ENCODE results near the gene CORO6. TPM values are rescaled to one million over a fixed set of nuclear protein-coding genes. Genes with fewer than 3 reads are reported as not detected.

CORO6 gene
- total RNA-seq, 2 experiments from 2014 or later = 2.8 to 3.3 TPM

DNA sequence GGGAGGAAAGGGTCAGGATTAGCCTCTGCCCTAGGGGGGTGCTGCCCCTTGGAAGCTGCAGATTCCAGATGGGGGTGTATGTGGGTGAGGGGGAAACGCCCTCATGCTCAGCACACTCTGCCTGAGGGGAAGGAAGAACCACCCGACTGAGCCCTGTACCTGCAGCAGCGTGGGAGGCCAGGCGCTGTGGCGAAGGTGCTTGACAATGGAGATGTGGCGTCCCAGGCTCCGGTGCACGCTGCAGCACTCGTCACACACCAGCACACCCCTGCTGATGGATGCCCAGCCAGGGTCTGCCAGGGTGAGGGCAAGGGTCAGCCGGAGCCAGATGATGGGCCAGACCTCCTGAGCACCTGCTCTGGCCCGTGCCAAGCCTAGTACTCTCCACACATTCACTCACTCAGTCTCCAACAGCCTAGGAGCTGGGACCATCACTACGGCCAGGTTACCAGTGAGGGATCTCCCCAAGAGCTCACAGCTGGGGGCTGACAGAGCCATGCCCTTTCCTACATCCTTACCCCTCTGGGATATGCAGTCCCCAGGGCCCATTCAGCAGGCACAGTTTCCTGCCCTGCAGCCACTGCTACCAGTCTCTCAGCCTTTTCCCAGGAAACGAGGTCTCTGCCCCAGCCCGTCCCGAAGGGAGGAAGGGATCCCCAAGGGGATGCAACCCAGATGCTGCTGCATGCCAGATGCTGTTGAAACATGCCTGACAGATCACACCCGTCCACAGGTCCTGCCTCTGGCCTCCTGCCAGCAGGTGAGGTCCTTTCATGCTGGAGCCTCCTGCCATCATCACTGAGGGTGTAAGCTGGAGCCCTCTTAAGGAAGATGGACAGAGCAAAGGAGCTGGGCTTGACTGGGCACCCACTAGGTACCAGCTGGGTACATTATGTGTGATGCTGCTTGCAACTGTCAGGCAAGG, 39.1 kb downstream of the CORO6 start:
- ChIA-PET CTCF (interaction anchor here (0.5 to 7.8 kb wide), 4 partner anchors 9 to 224 kb away, joined by 3 to 48 read pairs (median 19); partner anchors contain the start of gene ANKRD13B), POLR2A (interaction anchor here (1.5 kb wide), 1 partner anchor 348 kb away, joined by 3 read pairs; no protein-coding TSS in a partner anchor)
- H3K4me1 Mint-ChIP-seq (ENCODE audit: low read depth) = peaks cover 59% of the 10 kb centered on the region
- DNase-seq (peak in 1 of 14 experiments; percentile 12), ATAC-seq (ENCODE audit: poor library complexity) (no peak)
- no peaks in the 10 kb centered on the region for H3K9me3 Mint-ChIP-seq
- TF ChIP-seq, protein P1, sequence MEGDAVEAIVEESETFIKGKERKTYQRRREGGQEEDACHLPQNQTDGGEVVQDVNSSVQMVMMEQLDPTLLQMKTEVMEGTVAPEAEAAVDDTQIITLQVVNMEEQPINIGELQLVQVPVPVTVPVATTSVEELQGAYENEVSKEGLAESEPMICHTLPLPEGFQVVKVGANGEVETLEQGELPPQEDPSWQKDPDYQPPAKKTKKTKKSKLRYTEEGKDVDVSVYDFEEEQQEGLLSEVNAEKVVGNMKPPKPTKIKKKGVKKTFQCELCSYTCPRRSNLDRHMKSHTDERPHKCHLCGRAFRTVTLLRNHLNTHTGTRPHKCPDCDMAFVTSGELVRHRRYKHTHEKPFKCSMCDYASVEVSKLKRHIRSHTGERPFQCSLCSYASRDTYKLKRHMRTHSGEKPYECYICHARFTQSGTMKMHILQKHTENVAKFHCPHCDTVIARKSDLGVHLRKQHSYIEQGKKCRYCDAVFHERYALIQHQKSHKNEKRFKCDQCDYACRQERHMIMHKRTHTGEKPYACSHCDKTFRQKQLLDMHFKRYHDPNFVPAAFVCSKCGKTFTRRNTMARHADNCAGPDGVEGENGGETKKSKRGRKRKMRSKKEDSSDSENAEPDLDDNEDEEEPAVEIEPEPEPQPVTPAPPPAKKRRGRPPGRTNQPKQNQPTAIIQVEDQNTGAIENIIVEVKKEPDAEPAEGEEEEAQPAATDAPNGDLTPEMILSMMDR (IDR thresholded peaks at IDR 0.05) = no peak
- Histone ChIP-seq H3K36me3 (ENCODE audit: insufficient read depth, low read length) (peaks cover 39% of the 10 kb centered on the region), H3K4me1 (ENCODE audit: insufficient read depth, low read length) (peaks cover 59% of the 10 kb centered on the region), H3K27ac (ENCODE audit: low read depth in 1 of 2, low read length in 2 of 2) (no peak overlapping the region), H3K27me3 (ENCODE audit: control insufficient read depth in 1 of 2, insufficient read depth in 2 of 2, low read length in 2 of 2) (no peaks in the 10 kb centered on the region), H3K4me3 (ENCODE audit: low read length) (no peak overlapping the region), H3K9me3 (ENCODE audit: control insufficient read depth in 1 of 2, insufficient read depth in 1 of 2, low read length in 2 of 2) (no peaks in the 10 kb centered on the region)
- H3K27me3 Mint-ChIP-seq = no peaks in the 10 kb centered on the region
- H3K4me3 Mint-ChIP-seq = peak overlapping the region; percentile 30
- H3K27ac Mint-ChIP-seq = peak overlapping the region; percentile 45
- intact Hi-C loops (cut with DNase I, micrococcal nuclease) = loop anchor here in 1 of 2 experiments (5.0 to 10.0 kb wide), 4 partner anchors 349 to 839 kb away; partner anchors contain the start of genes PHF12, SSH2 and TRAF4
- peaks cover 27% of the 10 kb centered on the region for H3K36me3 Mint-ChIP-seq (ENCODE audit: low read depth)

DNA sequence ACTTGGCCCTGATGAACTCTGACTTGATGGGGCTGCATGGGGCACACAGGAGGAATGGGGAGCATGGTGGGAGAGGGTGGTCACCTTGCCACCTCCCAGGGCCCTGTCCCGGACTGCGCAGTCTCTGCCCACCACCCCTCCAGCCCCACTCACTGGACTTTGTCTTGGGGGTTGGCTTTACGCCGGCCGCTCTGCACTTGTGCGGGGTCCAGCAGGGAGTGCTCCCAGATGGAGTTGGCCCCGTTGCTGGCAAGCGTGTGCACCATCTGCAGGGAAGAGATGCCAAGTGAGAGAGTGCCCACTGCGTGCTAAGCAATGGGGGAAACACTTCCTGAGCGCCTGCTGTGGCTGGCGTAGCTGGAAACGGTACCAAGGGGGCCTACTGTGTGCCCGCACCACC, 39.9 kb downstream of the CORO6 start:
- H3K36me3 ChIP-seq (ENCODE audit: insufficient read depth, low read length) = peaks cover 47% of the 10 kb centered on the region
- Mint-ChIP-seq H3K4me3 (no peak overlapping the region), H3K9me3 (no peaks in the 10 kb centered on the region), H3K27me3 (no peaks in the 10 kb centered on the region), H3K27ac (no peak overlapping the region), H3K36me3 (ENCODE audit: low read depth) (peaks cover 31% of the 10 kb centered on the region), H3K4me1 (ENCODE audit: low read depth) (peaks cover 53% of the 10 kb centered on the region)
- H3K4me3 ChIP-seq (ENCODE audit: low read length) = no peak overlapping the region
- TF ChIP-seq, protein P1 (IDR thresholded peaks at IDR 0.05) = no peak
- H3K27me3 ChIP-seq (ENCODE audit: control insufficient read depth in 1 of 2, insufficient read depth in 2 of 2, low read length in 2 of 2) = no peaks in the 10 kb centered on the region
- DNase-seq = peak in 1 of 14 experiments; percentile 9
- ChIA-PET CTCF (interaction anchor here (3.4 to 7.8 kb wide), 3 partner anchors 10 to 35 kb away, joined by 18 to 48 read pairs (median 34); partner anchors contain the start of gene ANKRD13B), POLR2A (interaction anchor here (1.5 kb wide), 1 partner anchor 349 kb away, joined by 3 read pairs; no protein-coding TSS in a partner anchor)
- no peak for ATAC-seq (ENCODE audit: poor library complexity)
- no peaks in the 10 kb centered on the region for H3K9me3 ChIP-seq (ENCODE audit: control insufficient read depth in 1 of 2, insufficient read depth in 1 of 2, low read length in 2 of 2)
- H3K27ac ChIP-seq (ENCODE audit: low read depth in 1 of 2, low read length in 2 of 2) = no peak overlapping the region
- intact Hi-C loops (cut with DNase I, micrococcal nuclease) = loop anchor here in 1 of 2 experiments (5.0 to 10.0 kb wide), 4 partner anchors 350 to 838 kb away; partner anchors contain the start of genes PHF12, SSH2 and TRAF4
- H3K4me1 ChIP-seq (ENCODE audit: insufficient read depth, low read length) = peaks cover 51% of the 10 kb centered on the region

DNA sequence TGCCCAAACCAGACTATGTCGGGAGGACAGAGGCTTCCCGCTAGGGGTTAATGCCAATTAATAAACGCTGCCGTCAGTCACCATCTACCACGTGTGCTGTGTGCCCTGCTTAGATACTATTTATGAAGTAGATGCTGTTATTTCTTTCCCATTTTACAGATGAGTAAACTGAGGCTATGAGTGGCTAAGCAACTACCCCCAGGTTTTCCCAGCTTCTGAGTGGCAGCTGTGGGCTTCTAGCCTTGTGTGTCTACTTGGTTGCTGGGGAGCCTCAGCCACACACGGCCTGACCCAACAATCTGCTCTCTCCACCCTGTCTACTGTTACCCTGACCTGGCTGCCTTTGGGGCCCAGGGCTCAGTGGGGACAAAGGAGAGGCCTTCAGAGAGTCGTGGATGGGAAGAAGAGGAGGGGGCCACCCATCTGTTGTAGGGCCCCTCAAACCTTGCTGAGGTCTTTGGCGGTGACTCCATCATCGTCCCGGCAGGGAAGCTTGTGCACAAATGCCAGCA, 40.4 kb downstream of the CORO6 start:
- H3K4me1 Mint-ChIP-seq (ENCODE audit: low read depth) = peaks cover 48% of the 10 kb centered on the region
- ATAC-seq (ENCODE audit: poor library complexity) (no peak), DNase-seq (no peak)
- Histone ChIP-seq H3K9me3 (ENCODE audit: control insufficient read depth in 1 of 2, insufficient read depth in 1 of 2, low read length in 2 of 2) (no peaks in the 10 kb centered on the region), H3K27me3 (ENCODE audit: control insufficient read depth in 1 of 2, insufficient read depth in 2 of 2, low read length in 2 of 2) (no peaks in the 10 kb centered on the region), H3K27ac (ENCODE audit: low read depth in 1 of 2, low read length in 2 of 2) (no peak overlapping the region), H3K4me1 (ENCODE audit: insufficient read depth, low read length) (peaks cover 47% of the 10 kb centered on the region), H3K36me3 (ENCODE audit: insufficient read depth, low read length) (peaks cover 52% of the 10 kb centered on the region), H3K4me3 (ENCODE audit: low read length) (no peak overlapping the region)
- no peaks in the 10 kb centered on the region for H3K9me3 Mint-ChIP-seq
- no peak overlapping the region for H3K4me3 Mint-ChIP-seq
- intact Hi-C loops (cut with DNase I, micrococcal nuclease) = loop anchor here in 1 of 2 experiments (5.0 to 10.0 kb wide), 4 partner anchors 350 to 838 kb away; partner anchors contain the start of genes PHF12, SSH2 and TRAF4
- peak overlapping the region; percentile 27 for H3K27ac Mint-ChIP-seq
- CTCF ChIA-PET = interaction anchor here (3.4 to 7.8 kb wide), 3 partner anchors 10 to 35 kb away, joined by 18 to 48 read pairs (median 34); partner anchors contain the start of gene ANKRD13B
- POLR2A ChIA-PET = interaction anchor here (1.0 to 3.0 kb wide), 4 partner anchors 9 to 35 kb away, joined by 3 to 14 read pairs (median 10); partner anchors contain the start of gene TP53I13
- H3K27me3 Mint-ChIP-seq = no peaks in the 10 kb centered on the region
- H3K36me3 Mint-ChIP-seq (ENCODE audit: low read depth) = peaks cover 33% of the 10 kb centered on the region
- TF ChIP-seq, protein P1 (IDR thresholded peaks at IDR 0.05) = no peak
